Left lung (tissue), 10 donors: ENCODE data around the gene TAF1C. TPM values are rescaled to one million over a fixed set of nuclear protein-coding genes. Genes with fewer than 3 reads are reported as not detected.

Experiments used
- ATAC-seq: fragments of 200-7000 bp; cut with Tn5 transposase; one replicate; pipeline ENCODE4 v1.9.1; 2020; ENCODE audit warnings: moderate library complexity
- DNase-seq, 4 donors: peaks; one replicate each; pipeline ENCODE4 v3.0.0-alpha.2; 2013 to 2020
- H3K27ac ChIP-seq, 2 donors: fragments of 200-600 bp; sonication (generic) in 1 of 2; one replicate each; pipeline versions ENCODE4 v1.5.0 to v1.8.0; 2020 to 2021
- H3K27me3 ChIP-seq, 2 donors: fragments of 200-600 bp; sonication (generic) in 1 of 2; one replicate each; pipeline versions ENCODE4 v1.5.0 to v1.8.0; 2020 to 2021
- H3K36me3 ChIP-seq, 2 donors: fragments of 200-600 bp; sonication (generic) in 1 of 2; one replicate each; pipeline versions ENCODE4 v1.5.0 to v1.8.0; 2020 to 2021
- H3K4me1 ChIP-seq, 2 donors: fragments of 200-600 bp; one replicate each; pipeline ENCODE4 v1.8.0; 2021
- H3K4me3 ChIP-seq, 2 donors: fragments of 200-600 bp; sonication (generic) in 1 of 2; one replicate each; pipeline versions ENCODE4 v1.5.0 to v1.8.0; 2020 to 2021; ENCODE audit warnings: mild to moderate bottlenecking in 1 of 2
- H3K9me3 ChIP-seq, 2 donors: fragments of 200-600 bp; sonication (generic) in 1 of 2; one replicate each; pipeline versions ENCODE4 v1.5.0 to v1.8.0; 2020 to 2021
- intact Hi-C, 2 donors: fragments of 100-400 bp; cut with DNase I; formaldehyde crosslinking; loops; one replicate each; pipeline versions ENCODE4 v1.11.2 to v1.14.2; 2022
- polyA plus RNA-seq, 6 donors: library from polyadenylated mRNA; unstranded; fragments of 120-200 nt; gene quantifications; one replicate each; pipeline ENCODE4 v1.2.1, GENCODE V29; 2013; ENCODE audit not compliant: insufficient read length in 6 of 6
- total RNA-seq, 2 donors: library from RNA; stranded (reverse); fragmentation: NEBNext Ultra II Directional; extraction: Animal tissue kit (Norgen Biotek cat#: 25700); gene quantifications; one replicate each; pipeline ENCODE4 v1.2.1, GENCODE V29; 2021
- TF ChIP-seq, protein P1 (sequence below), 2 donors: fragments of 200-600 bp; sonication (generic) in 1 of 2; IDR thresholded peaks; one replicate each; pipeline versions ENCODE4 v1.5.0 to v1.8.0; 2021; ENCODE audit warnings: antibody characterized with exemption in 2 of 2
- donor health status: DM: no; HTN: yes; CAD: no.
- donor health status: DM: no; HTN: no; CAD: no.

The TAF1C gene
- total and polyA plus RNA-seq, 8 donors, result 37.5 to 66.1 (median 52.9) TPM

DNA sequence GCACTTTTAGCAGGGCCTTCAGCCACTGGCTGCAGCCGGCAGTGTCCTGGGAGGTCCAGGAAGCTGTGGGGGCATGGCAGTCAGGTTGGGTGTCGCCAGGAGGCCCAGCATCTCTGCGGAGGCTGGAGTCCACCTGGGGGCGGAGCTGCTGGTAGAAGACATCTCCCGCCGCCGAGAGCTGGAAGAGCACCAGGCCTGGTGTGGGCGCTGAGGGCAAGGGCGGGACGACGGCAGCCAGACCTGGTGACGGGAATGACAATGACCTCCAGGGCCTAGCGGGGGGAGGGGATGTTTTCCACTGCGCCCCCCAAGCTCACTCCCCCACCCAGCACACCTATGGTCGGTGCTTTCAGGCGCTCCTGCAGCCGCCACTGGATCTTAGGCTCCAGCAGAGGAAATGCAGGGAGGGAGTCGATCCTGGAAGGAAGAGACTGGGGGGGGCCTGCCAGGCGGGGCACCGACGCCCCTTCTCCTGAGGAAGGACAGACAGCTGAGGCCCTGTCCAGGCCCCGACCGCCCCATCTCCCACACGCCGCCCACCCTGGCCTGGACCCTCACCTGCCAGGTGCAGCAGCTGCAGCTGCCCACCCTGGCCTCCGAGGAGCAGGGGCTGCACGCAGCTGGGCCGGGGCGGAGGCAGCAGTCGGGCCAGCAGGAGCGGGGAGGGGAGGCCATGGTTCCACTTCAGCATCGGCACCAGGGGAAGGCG lies 7.1 kb downstream of the TAF1C start:
- H3K27ac ChIP-seq, result no peak overlapping the region
- peaks cover 17 to 48% of the 10 kb centered on the region in 2 donors for H3K4me1 ChIP-seq
- DNase-seq (no peak), ATAC-seq (no peak)
- peaks cover 0 to 65% of the 10 kb centered on the region in 2 donors for H3K36me3 ChIP-seq
- TF ChIP-seq, protein P1, sequence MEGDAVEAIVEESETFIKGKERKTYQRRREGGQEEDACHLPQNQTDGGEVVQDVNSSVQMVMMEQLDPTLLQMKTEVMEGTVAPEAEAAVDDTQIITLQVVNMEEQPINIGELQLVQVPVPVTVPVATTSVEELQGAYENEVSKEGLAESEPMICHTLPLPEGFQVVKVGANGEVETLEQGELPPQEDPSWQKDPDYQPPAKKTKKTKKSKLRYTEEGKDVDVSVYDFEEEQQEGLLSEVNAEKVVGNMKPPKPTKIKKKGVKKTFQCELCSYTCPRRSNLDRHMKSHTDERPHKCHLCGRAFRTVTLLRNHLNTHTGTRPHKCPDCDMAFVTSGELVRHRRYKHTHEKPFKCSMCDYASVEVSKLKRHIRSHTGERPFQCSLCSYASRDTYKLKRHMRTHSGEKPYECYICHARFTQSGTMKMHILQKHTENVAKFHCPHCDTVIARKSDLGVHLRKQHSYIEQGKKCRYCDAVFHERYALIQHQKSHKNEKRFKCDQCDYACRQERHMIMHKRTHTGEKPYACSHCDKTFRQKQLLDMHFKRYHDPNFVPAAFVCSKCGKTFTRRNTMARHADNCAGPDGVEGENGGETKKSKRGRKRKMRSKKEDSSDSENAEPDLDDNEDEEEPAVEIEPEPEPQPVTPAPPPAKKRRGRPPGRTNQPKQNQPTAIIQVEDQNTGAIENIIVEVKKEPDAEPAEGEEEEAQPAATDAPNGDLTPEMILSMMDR (IDR thresholded peaks at IDR 0.05), result no peak
- H3K9me3 ChIP-seq, result no peaks in the 10 kb centered on the region
- H3K4me3 ChIP-seq, result no peak overlapping the region
- intact Hi-C loops, result loop anchor here in 1 of 2 donors (10.0 kb wide), 2 partner anchors 85 to 215 kb away; partner anchors contain the start of gene NECAB2
- no peaks in the 10 kb centered on the region for H3K27me3 ChIP-seq

DNA sequence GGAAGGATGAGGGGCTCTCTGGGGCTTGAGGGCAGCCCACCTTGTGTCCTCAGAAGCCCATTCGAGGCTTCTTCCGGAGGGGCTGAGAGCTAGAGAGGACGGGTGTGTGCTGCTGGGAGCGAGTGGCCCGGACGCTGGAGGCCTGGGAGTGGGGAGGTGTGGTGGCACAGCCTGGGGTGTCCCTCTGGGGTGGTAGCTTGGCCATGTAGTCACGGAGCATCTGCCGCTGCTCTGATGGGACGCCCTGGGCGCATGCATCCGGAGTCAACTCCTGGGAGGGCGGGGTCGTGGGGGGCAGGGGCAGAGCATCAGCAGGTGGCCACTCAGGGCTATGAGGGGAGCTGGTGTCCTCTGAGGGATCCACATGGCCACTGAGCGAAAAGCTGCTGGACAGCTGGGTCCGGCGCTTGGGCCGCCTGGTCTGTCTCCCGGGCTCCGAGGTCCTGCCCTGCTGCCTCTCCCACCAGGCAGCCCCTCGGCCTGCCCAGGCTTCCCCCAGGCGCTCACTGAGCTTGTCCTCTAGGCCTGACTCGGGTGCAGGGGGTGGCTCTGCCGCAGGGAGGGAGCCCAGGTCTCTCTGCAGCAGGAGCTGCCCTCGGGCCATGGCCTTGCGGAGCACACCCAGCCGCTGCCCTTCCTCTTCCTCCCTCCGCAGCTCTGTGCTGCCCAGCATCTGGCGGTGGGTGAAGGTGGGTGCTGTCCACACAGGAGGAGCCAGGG lies 7.8 kb downstream of the TAF1C start:
- Histone ChIP-seq H3K4me3 (no peak overlapping the region), H3K36me3 (peaks cover 0 to 65% of the 10 kb centered on the region in 2 donors), H3K9me3 (no peaks in the 10 kb centered on the region), H3K27ac (no peak overlapping the region), H3K27me3 (no peaks in the 10 kb centered on the region), H3K4me1 (peaks cover 17 to 41% of the 10 kb centered on the region in 2 donors)
- DNase-seq (no peak), ATAC-seq (no peak)
- TF ChIP-seq, protein P1 (IDR thresholded peaks at IDR 0.05), result no peak
- intact Hi-C loops, result no loop called here

DNA sequence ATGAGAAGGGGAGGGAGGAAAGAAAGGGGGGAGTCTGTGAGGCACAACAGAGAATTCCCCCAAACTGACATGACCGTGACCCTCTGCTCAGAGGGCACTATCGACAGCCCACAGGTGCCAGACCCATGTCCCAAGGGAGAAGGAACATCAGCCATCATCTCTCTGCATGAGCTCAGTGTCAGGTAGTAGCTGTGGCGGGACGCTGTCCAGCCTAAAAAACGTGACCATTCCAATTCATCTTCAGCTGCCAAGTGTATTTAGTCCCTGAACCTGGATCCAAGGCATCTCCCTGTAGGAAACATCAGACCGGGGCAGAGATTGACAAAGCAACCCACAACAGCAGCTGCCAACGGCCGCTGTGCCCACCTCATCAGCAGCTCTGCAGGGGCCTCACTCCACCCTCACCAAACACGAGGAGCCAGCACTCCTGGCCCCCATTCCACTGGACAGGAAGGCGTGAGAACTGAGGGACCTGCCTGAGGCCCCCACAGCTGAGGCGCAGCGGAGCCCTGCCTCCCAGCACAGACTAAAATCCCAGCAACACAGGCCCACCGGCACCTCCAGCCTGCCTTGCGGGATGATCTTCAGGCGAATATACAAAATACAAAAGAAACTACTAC lies 8.6 kb downstream of the TAF1C start:
- H3K27ac ChIP-seq, result peak overlapping the region in 1 of 2 donors; percentile 81
- ATAC-seq, result no peak
- intact Hi-C loops, result no loop called here
- peaks cover 0 to 58% of the 10 kb centered on the region in 2 donors for H3K36me3 ChIP-seq
- H3K9me3 ChIP-seq, result no peaks in the 10 kb centered on the region
- H3K27me3 ChIP-seq, result no peaks in the 10 kb centered on the region
- TF ChIP-seq, protein P1 (IDR thresholded peaks at IDR 0.05), result no peak
- peaks cover 17 to 36% of the 10 kb centered on the region in 2 donors for H3K4me1 ChIP-seq
- H3K4me3 ChIP-seq, result no peak overlapping the region
- DNase-seq, result no peak

DNA sequence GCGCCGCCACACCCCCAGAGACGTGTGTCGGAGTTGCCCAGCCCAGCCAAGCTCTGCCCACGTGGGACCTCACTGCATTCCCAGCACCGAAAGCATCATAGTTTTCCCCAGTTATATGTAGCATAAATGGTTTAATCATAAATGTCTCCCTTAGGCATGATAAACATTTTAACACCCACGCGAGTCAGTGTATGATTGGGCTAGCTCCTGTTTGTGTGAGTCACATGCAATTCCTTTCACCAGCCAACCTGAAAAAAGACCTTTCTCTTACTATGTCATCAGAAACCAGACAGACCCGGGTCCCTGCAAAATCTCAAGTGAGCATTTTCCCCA lies 9.2 kb downstream of the TAF1C start:
- peaks cover 17 to 36% of the 10 kb centered on the region in 2 donors for H3K4me1 ChIP-seq
- no peak for ATAC-seq
- no peaks in the 10 kb centered on the region for H3K9me3 ChIP-seq
- peaks cover 0 to 53% of the 10 kb centered on the region in 2 donors for H3K36me3 ChIP-seq
- intact Hi-C loops, result no loop called here
- H3K4me3 ChIP-seq, result no peak overlapping the region
- TF ChIP-seq, protein P1 (IDR thresholded peaks at IDR 0.05), result no peak
- H3K27me3 ChIP-seq, result no peaks in the 10 kb centered on the region
- DNase-seq, result no peak
- peak overlapping the region; percentile 73 to 81 for H3K27ac ChIP-seq
